A673 (cell line): ENCODE measurements around the gene LBX1.

Experiments
- EZH2 ChIP-seq: fragments of 200-600 bp; sonication (generic); IDR thresholded peaks from 2 replicates; pipeline ENCODE4 v1.6.1; 2017; ENCODE audit warnings: borderline replicate concordance, low read depth, mild to moderate bottlenecking, mixed read lengths, antibody characterized with exemption, low read length; ENCODE audit not compliant: poor library complexity, severe bottlenecking
- TF ChIP-seq, protein P1 (sequence below): fragments of 300-800, 200-600 bp; sonication (generic); conservative IDR thresholded peaks from 2 replicates; pipeline ENCODE4 v1.5.1; 2017; ENCODE audit warnings: low read depth, mild to moderate bottlenecking, antibody characterized with exemption, low read length, moderate library complexity, mixed read lengths

- TF ChIP-seq, protein P1, sequence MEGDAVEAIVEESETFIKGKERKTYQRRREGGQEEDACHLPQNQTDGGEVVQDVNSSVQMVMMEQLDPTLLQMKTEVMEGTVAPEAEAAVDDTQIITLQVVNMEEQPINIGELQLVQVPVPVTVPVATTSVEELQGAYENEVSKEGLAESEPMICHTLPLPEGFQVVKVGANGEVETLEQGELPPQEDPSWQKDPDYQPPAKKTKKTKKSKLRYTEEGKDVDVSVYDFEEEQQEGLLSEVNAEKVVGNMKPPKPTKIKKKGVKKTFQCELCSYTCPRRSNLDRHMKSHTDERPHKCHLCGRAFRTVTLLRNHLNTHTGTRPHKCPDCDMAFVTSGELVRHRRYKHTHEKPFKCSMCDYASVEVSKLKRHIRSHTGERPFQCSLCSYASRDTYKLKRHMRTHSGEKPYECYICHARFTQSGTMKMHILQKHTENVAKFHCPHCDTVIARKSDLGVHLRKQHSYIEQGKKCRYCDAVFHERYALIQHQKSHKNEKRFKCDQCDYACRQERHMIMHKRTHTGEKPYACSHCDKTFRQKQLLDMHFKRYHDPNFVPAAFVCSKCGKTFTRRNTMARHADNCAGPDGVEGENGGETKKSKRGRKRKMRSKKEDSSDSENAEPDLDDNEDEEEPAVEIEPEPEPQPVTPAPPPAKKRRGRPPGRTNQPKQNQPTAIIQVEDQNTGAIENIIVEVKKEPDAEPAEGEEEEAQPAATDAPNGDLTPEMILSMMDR: no peak
- no peak for TF ChIP-seq EZH2
Observed at GRCh38 chr10:101262147-101262546, 32.9 kb upstream of the LBX1 start.
